22Rv1 (cell line): Measurements from ENCODE around the gene INPP1.

Experiments
- ZFX ChIP-seq: fragments of 450-650 bp; IDR thresholded peaks from 2 replicates; pipeline ENCODE4 v1.6.1; 2017; ENCODE audit warnings: antibody characterized with exemption, borderline replicate concordance
- TF ChIP-seq, protein P1 (sequence below): fragments of 450-650 bp; IDR thresholded peaks from 2 replicates; pipeline ENCODE4 v1.5.1; 2017; ENCODE audit warnings: mild to moderate bottlenecking

GRCh38 chr2:190339394-190339793 is 4.0 kb upstream of the INPP1 start:
- TF ChIP-seq, protein P1, sequence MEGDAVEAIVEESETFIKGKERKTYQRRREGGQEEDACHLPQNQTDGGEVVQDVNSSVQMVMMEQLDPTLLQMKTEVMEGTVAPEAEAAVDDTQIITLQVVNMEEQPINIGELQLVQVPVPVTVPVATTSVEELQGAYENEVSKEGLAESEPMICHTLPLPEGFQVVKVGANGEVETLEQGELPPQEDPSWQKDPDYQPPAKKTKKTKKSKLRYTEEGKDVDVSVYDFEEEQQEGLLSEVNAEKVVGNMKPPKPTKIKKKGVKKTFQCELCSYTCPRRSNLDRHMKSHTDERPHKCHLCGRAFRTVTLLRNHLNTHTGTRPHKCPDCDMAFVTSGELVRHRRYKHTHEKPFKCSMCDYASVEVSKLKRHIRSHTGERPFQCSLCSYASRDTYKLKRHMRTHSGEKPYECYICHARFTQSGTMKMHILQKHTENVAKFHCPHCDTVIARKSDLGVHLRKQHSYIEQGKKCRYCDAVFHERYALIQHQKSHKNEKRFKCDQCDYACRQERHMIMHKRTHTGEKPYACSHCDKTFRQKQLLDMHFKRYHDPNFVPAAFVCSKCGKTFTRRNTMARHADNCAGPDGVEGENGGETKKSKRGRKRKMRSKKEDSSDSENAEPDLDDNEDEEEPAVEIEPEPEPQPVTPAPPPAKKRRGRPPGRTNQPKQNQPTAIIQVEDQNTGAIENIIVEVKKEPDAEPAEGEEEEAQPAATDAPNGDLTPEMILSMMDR = no peak
- no peak for TF ChIP-seq ZFX
